HepG2 (cell line): ENCODE measurements around the gene GPR6. TPM values are rescaled to one million over a fixed set of nuclear protein-coding genes. Genes with fewer than 3 reads are reported as not detected.

ENCODE experiments used
- ATAC-seq: fragments of 200-7000 bp; cut with Tn5 transposase; 3 replicates; pipeline ENCODE4 v1.9.1; 2020; ENCODE audit warnings: mild to moderate bottlenecking, moderate library complexity
- BruUV-seq: library from RNA; stranded (reverse); fragments of 400-500 nt; replicated peaks from 2 replicates; lab custom pipeline; 2021; lab: Mats Ljungman, UMichigan
- CTCF ChIA-PET: fragments of 300-600 bp; formaldehyde crosslinking; extraction: SDS; loops from one replicate; lab custom pipeline; 2021; ENCODE audit warnings: low total read pairs, inconsistent platforms, low intra/inter-chr PET ratio; lab: Yijun Ruan, JAX
- POLR2A ChIA-PET: fragments of 350-600 bp; sonication (Branson Sonifier 250); formaldehyde crosslinking; loops from one replicate; lab custom pipeline; 2020; ENCODE audit warnings: antibody characterized with exemption, inconsistent platforms; lab: Yijun Ruan, JAX
- DNase-seq: peaks from one replicate; pipeline ENCODE4 v3.0.0-alpha.2; 2015; ENCODE audit warnings: low spot score
- FAIRE-seq: peaks from 3 replicates; lab custom pipeline; 2011; peaks lifted over from hg19 to GRCh38; lab: Jason Lieb, UNC
- H2AFZ ChIP-seq: one replicate; pipeline ENCODE4 v1.6.1; 2011; ENCODE audit warnings: low read length, inconsistent platforms
- H3K27ac ChIP-seq: fragments of 300-600 bp; 3 replicates; pipeline ENCODE4 v1.8.0; 2011; ENCODE audit warnings: mixed run types, mild to moderate bottlenecking, mixed read lengths, low read length, inconsistent platforms; ENCODE audit not compliant: insufficient read depth; ENCODE audit errors: extremely low read length
- H3K27me3 ChIP-seq, 2 experiments: fragments of 200-600 bp in 1 of 2; 2 replicates in 1 of 2; 3 replicates in 1 of 2; pipeline versions ENCODE4 v1.6.0 to v1.8.0; 2011; ENCODE audit warnings: low read length in 2 of 2, mild to moderate bottlenecking in 2 of 2, moderate library complexity in 2 of 2, inconsistent platforms in 1 of 2; ENCODE audit not compliant: insufficient read depth in 2 of 2, control insufficient read depth in 1 of 2
- H3K36me3 ChIP-seq, 2 experiments: fragments of 200-600 bp in 1 of 2; replicated peaks in 1 of 2; 2 replicates in 1 of 2; 3 replicates in 1 of 2; pipeline versions ENCODE4 v1.5.1 to v1.8.0; 2011; ENCODE audit warnings: low read length in 2 of 2, inconsistent platforms in 1 of 2; ENCODE audit not compliant: insufficient read depth in 2 of 2, control insufficient read depth in 1 of 2
- H3K4me1 ChIP-seq: 2 replicates; pipeline ENCODE4 v1.5.1; 2012; ENCODE audit warnings: low read length, inconsistent platforms; ENCODE audit not compliant: insufficient read depth
- H3K4me2 ChIP-seq: 2 replicates; pipeline ENCODE4 v1.6.0; 2011; ENCODE audit warnings: low read depth, low read length, inconsistent platforms
- H3K4me3 ChIP-seq, 3 experiments: fragments of 200-600 bp in 1 of 3; sonication (generic), shearing (Covaris generic) in 1 of 3; replicated peaks in 1 of 3; 2 replicates each; pipeline ENCODE4 v1.5.1; 2011 to 2016; ENCODE audit warnings: low read length in 3 of 3, inconsistent platforms in 2 of 3, low read depth in 2 of 3, mild to moderate bottlenecking in 2 of 3, control low read depth in 1 of 3, mixed read lengths in 1 of 3; ENCODE audit not compliant: insufficient read depth in 1 of 3
- H3K79me2 ChIP-seq: one replicate; pipeline ENCODE4 v1.6.1; 2011; ENCODE audit warnings: low read length, inconsistent platforms; ENCODE audit not compliant: insufficient read depth
- H3K9ac ChIP-seq: 2 replicates; pipeline ENCODE4 v1.6.0; 2011; ENCODE audit warnings: mild to moderate bottlenecking, low read depth, low read length, inconsistent platforms; ENCODE audit not compliant: insufficient read depth
- H3K9me3 ChIP-seq: 2 replicates; pipeline ENCODE4 v1.5.1; 2012; ENCODE audit warnings: mild to moderate bottlenecking, low read length
- H4K20me1 ChIP-seq: 2 replicates; pipeline ENCODE4 v1.6.0; 2011; ENCODE audit warnings: inconsistent platforms, mild to moderate bottlenecking, low read length, moderate library complexity; ENCODE audit not compliant: insufficient read depth
- ARNT2 ChIP-seq: sonication (generic); formaldehyde crosslinking; IDR thresholded peaks from 2 replicates; pipeline ENCODE4 v1.8.0; 2022; ENCODE audit warnings: mild to moderate bottlenecking, low read depth, missing genetic modification reagents, moderate library complexity
- ATF7 ChIP-seq, 2 experiments: fragments of 450-650 bp in 1 of 2; sonication (generic) in 1 of 2; formaldehyde crosslinking in 1 of 2; IDR thresholded peaks; 2 replicates each; pipeline versions ENCODE4 v1.4.0 to v1.6.1; 2016 to 2020; ENCODE audit warnings: antibody characterized with exemption in 1 of 2, mild to moderate bottlenecking in 1 of 2, missing genetic modification reagents in 1 of 2
- KLF16 ChIP-seq, 2 experiments: sonication (generic) in 1 of 2; formaldehyde crosslinking in 1 of 2; IDR thresholded peaks; 2 replicates each; pipeline versions ENCODE4 v1.6.1 to v1.8.0; 2016 to 2023; ENCODE audit warnings: missing genetic modification reagents in 2 of 2, missing compliant biosample characterization in 1 of 2
- MYC ChIP-seq: sonication (generic); formaldehyde crosslinking; IDR thresholded peaks from 2 replicates; pipeline ENCODE4 v1.9.0; 2021; ENCODE audit warnings: missing genetic modification reagents, borderline replicate concordance
- PCBP1 ChIP-seq: fragments of 200-400 bp; formaldehyde crosslinking; IDR thresholded peaks from 2 replicates; pipeline ENCODE4 v1.6.1; 2017; ENCODE audit warnings: mild to moderate bottlenecking, low read depth, low read length, borderline replicate concordance
- ZNF768 ChIP-seq: sonication (generic); formaldehyde crosslinking; IDR thresholded peaks from 2 replicates; pipeline ENCODE4 v1.4.0; 2020; ENCODE audit warnings: missing genetic modification reagents
- WGBS: methylation state at CpG from one replicate; pipeline ENCODE4 v1.1.6; 2017; ENCODE audit warnings: low lambda C conversion rate; 5-methylcytosine and 5-hydroxymethylcytosine counted together
- in situ Hi-C: cut with HindIII; loops from 2 replicates; pipeline ENCODE4 v1.10.0; 2017; ENCODE audit warnings: low pct_unique_long_range_greater_than_20kb; ENCODE audit not compliant: extremely low pct_ligation_motif_present
- intact Hi-C: fragments of 100-400 bp; cut with micrococcal nuclease; formaldehyde crosslinking; loops from one replicate; pipeline ENCODE4 v1.10.0; 2022; ENCODE audit not compliant: unreplicated experiment
- polyA plus RNA-seq, 8 experiments: library from polyadenylated mRNA; depleted of rRNA in 3 of 8; stranded (reverse) in 7 of 8; unstranded in 1 of 8; fragments of >200 nt; fragmentation: Illumina TruSeq in 4 of 8; extraction: Trizol in 4 of 8; gene quantifications; 2 replicates each; pipeline versions ENCODE4 v1.2.1 to v1.2.3, GENCODE V29; 2011 to 2016; ENCODE audit warnings: low read depth in 4 of 8, missing spikeins in 1 of 8, mixed read lengths in 1 of 8; ENCODE audit not compliant: insufficient read depth in 1 of 8
- total RNA-seq, 5 experiments: library from RNA; depleted of rRNA; stranded (reverse); fragments of >200 nt; fragmentation: Illumina TruSeq; extraction: Trizol; gene quantifications; 2 replicates each; pipeline ENCODE4 v1.2.3, GENCODE V29; 2016; ENCODE audit warnings: low read depth in 1 of 5
- TF ChIP-seq, protein P1 (sequence below): IDR thresholded peaks from 2 replicates; pipeline ENCODE4 v1.6.1; 2016; ENCODE audit warnings: missing genetic modification reagents, missing compliant biosample characterization
- TF ChIP-seq, protein P2 (sequence below): sonication (generic); formaldehyde crosslinking; conservative IDR thresholded peaks from 2 replicates; pipeline ENCODE4 v1.8.0; 2022; ENCODE audit warnings: mild to moderate bottlenecking, moderate library complexity, missing genetic modification reagents

GPR6 gene
- total and polyA plus RNA-seq, 2 of the 13 experiments (the other 11 are each of a cell fraction or from before 2014, with no cell fraction given): not detected

DNA sequence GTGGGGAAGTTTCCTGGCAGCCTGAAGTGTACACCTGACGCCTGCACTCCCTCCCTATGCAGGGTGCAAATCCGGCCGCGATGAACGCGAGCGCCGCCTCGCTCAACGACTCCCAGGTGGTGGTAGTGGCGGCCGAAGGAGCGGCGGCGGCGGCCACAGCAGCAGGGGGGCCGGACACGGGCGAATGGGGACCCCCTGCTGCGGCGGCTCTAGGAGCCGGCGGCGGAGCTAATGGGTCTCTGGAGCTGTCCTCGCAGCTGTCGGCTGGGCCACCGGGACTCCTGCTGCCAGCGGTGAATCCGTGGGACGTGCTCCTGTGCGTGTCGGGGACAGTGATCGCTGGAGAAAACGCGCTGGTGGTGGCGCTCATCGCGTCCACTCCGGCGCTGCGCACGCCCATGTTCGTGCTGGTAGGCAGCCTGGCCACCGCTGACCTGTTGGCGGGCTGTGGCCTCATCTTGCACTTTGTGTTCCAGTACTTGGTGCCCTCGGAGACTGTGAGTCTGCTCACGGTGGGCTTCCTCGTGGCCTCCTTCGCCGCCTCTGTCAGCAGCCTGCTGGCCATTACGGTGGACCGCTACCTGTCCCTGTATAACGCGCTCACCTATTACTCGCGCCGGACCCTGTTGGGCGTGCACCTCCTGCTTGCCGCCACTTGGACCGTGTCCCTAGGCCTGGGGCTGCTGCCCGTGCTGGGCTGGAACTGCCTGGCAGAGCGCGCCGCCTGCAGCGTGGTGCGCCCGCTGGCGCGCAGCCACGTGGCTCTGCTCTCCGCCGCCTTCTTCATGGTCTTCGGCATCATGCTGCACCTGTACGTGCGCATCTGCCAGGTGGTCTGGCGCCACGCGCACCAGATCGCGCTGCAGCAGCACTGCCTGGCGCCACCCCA lies 1.2 kb downstream of the GPR6 start:
- 78% methylated on average over 60 of the region's 81 CpGs for WGBS
- POLR2A ChIA-PET: no interaction called here
- in situ Hi-C loops: no loop called here

DNA sequence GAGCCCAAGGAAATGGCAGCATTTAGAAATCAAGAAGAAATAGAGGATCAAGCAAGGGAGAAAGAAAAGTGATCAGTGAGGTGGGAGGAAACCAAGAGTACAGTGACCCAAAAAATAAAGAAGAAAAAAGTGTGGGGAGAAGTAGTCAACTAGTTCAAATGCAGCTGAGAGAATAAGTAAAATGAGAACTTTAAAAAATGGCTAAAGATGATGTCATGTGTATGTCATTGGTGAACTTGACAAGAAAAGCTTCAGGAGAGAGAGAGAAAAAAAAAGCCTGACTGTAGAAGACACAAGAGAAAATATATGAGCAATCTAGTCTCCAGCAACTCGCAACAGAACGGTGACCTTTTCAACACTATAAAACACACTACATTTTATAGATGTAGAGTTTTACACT lies 6.3 kb downstream of the GPR6 start:
- Histone ChIP-seq H3K4me3 (no peak overlapping the region), H3K79me2 (no peaks in the 10 kb centered on the region), H3K9ac (no peak overlapping the region), H3K36me3 (no peaks in the 10 kb centered on the region), H2AFZ (no peak overlapping the region), H3K4me1 (no peaks in the 10 kb centered on the region), H3K9me3 (no peaks in the 10 kb centered on the region), H3K4me2 (no peak overlapping the region), H3K27me3 (no peaks in the 10 kb centered on the region; a peak in 1 of 5 replicates), H4K20me1 (no peaks in the 10 kb centered on the region), H3K27ac (no peak overlapping the region)
- intact Hi-C loops (no loop called here), in situ Hi-C loops (no loop called here)
- ChIA-PET CTCF (no interaction called here), POLR2A (no interaction called here)
- TF ChIP-seq, protein P1, sequence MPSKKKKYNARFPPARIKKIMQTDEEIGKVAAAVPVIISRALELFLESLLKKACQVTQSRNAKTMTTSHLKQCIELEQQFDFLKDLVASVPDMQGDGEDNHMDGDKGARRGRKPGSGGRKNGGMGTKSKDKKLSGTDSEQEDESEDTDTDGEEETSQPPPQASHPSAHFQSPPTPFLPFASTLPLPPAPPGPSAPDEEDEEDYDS (CRISPR knock-in tag): no peak
- TF ChIP-seq ATF7 (IDR thresholded peaks at IDR 0.05): peak; percentile 86
- no peak for TF ChIP-seq ATF7 (CRISPR knock-in tag; IDR thresholded peaks at IDR 0.05)
- FAIRE-seq (no peak), DNase-seq (no peak), ATAC-seq (no peak)
- no TSS peak for BruUV-seq
- 2% methylated on average over 2 of the region's 2 CpGs for WGBS

More for the DNA sequence above, 1.2 kb downstream of the GPR6 start:
- CTCF ChIA-PET: no interaction called here
- BruUV-seq: no TSS peak
- FAIRE-seq (no peak), DNase-seq (no peak), ATAC-seq (no peak)
- intact Hi-C loops: no loop called here
- H3K36me3 ChIP-seq: no peaks in the 10 kb centered on the region
- no peak overlapping the region for H3K4me3 ChIP-seq
- no peaks in the 10 kb centered on the region for H3K4me1 ChIP-seq
- H4K20me1 ChIP-seq: no peaks in the 10 kb centered on the region
- H3K27ac ChIP-seq: no peak overlapping the region
- no peak overlapping the region for H3K4me2 ChIP-seq
- H2AFZ ChIP-seq: no peak overlapping the region
- no peaks in the 10 kb centered on the region for H3K79me2 ChIP-seq
- TF ChIP-seq ARNT2 (no peak), KLF16 (CRISPR knock-in tag; IDR thresholded peaks at IDR 0.05) (no peak), PCBP1 (no peak), MYC (CRISPR knock-in tag) (no peak), ZNF768 (CRISPR knock-in tag) (no peak)
- TF ChIP-seq, protein P2, sequence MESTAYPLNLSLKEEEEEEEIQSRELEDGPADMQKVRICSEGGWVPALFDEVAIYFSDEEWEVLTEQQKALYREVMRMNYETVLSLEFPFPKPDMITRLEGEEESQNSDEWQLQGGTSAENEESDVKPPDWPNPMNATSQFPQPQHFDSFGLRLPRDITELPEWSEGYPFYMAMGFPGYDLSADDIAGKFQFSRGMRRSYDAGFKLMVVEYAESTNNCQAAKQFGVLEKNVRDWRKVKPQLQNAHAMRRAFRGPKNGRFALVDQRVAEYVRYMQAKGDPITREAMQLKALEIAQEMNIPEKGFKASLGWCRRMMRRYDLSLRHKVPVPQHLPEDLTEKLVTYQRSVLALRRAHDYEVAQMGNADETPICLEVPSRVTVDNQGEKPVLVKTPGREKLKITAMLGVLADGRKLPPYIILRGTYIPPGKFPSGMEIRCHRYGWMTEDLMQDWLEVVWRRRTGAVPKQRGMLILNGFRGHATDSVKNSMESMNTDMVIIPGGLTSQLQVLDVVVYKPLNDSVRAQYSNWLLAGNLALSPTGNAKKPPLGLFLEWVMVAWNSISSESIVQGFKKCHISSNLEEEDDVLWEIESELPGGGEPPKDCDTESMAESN: no peak
- no peaks in the 10 kb centered on the region; a peak in 1 of 5 replicates for H3K27me3 ChIP-seq
- no peak overlapping the region for H3K9ac ChIP-seq
- no peaks in the 10 kb centered on the region for H3K9me3 ChIP-seq
